Body of pancreas (tissue), 4 donors: ENCODE data around the gene SELENOV. TPM values are rescaled to one million over a fixed set of nuclear protein-coding genes. Genes with fewer than 3 reads are reported as not detected.

ENCODE experiments used
- ATAC-seq: fragments of 150-250 bp; one replicate; pipeline ENCODE4 v1.9.1; 2016
- DNase-seq, 4 donors: peaks; one replicate each; pipeline ENCODE4 v3.0.0-alpha.2; 2019
- H3K27ac ChIP-seq, 4 donors: fragments of 200-600 bp; sonication (generic); 1 replicate in 3 of 4; 2 replicates in 1 of 4; pipeline versions ENCODE4 v1.5.1 to v1.6.1; 2016 to 2019; ENCODE audit warnings: mild to moderate bottlenecking in 1 of 4, mixed read lengths in 1 of 4, moderate library complexity in 1 of 4
- H3K27me3 ChIP-seq, 2 donors: fragments of 200-600 bp; sonication (generic); one replicate each; pipeline ENCODE4 v1.6.0; 2016; ENCODE audit warnings: mild to moderate bottlenecking in 1 of 2
- H3K36me3 ChIP-seq, 2 donors: fragments of 200-600 bp; sonication (generic); replicated peaks in 1 of 2; 2 replicates each; pipeline ENCODE4 v1.5.1; 2016; ENCODE audit warnings: low read depth in 2 of 2; ENCODE audit not compliant: insufficient read depth in 1 of 2
- H3K4me1 ChIP-seq: fragments of 200-600 bp; sonication (generic); one replicate; pipeline ENCODE4 v1.6.0; 2016
- H3K4me3 ChIP-seq, 2 donors: fragments of 200-600 bp; sonication (generic); 1 replicate in 1 of 2; 2 replicates in 1 of 2; pipeline ENCODE4 v1.5.1; 2016 to 2019
- H3K9me3 ChIP-seq, 3 donors: fragments of 200-600 bp; sonication (generic); 1 replicate in 2 of 3; 2 replicates in 1 of 3; pipeline ENCODE4 v1.5.1; 2016
- POLR2A ChIP-seq, 3 donors: fragments of 450-650 bp; IDR thresholded peaks; one replicate each; pipeline ENCODE4 v1.6.1; 2016; ENCODE audit warnings: antibody characterized with exemption in 3 of 3, mild to moderate bottlenecking in 2 of 3
- WGBS, 2 donors: methylation state at CpG; one replicate each; pipeline ENCODE4 v1.1.5; 2017; 5-methylcytosine and 5-hydroxymethylcytosine counted together
- intact Hi-C: fragments of 100-400 bp; cut with DNase I; formaldehyde crosslinking; loops from one replicate; pipeline ENCODE4 v1.15.1; 2023
- total RNA-seq, 2 donors: library from RNA; depleted of rRNA; stranded (reverse); fragments of >200 nt; gene quantifications; one replicate each; pipeline ENCODE4 v1.1.0, GENCODE V29; 2016
- TF ChIP-seq, protein P1 (sequence below), 7 experiments: fragments of 450-650 bp in 4 of 7; fragments of 200-600 bp in 3 of 7; sonication (generic) in 3 of 7; IDR thresholded peaks; one replicate each; pipeline ENCODE4 v1.5.1; 2016 to 2019; ENCODE audit warnings: antibody characterized with exemption in 7 of 7

Gene SELENOV
- total RNA-seq, 2 donors from 2014 or later = not detected

DNA sequence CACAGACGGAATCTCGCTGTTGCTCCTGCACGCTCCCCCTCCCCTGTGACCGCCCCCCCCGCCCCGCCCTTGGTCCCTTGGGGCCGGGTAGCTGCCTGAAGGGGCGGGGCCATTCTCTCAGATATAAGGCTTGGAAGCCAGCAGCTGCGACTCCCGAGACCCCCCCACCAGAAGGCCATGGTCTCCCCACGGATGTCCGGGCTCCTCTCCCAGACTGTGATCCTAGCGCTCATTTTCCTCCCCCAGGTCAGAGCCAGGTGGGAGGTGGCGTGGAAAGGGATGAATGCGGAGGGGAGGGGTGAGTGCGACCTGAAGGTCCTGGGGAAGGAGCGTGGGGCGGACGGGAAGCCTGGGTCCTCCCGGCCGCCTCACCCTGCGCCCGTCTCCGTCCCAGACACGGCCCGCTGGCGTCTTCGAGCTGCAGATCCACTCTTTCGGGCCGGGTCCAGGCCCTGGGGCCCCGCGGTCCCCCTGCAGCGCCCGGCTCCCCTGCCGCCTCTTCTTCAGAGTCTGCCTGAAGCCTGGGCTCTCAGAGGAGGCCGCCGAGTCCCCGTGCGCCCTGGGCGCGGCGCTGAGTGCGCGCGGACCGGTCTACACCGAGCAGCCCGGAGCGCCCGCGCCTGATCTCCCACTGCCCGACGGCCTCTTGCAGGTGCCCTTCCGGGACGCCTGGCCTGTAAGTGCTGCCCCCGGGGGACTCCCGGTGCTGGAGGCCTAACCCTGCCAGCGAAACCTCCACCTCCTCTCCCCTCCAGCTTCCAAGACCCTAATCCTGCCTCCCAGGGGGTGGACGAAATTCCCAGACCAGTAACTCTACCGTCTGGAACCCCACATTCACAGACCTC, 15.9 kb upstream of the SELENOV start, which contains the start of gene DLL3:
Gene DLL3, plus strand, starts transcription at position 150 of the 845 bp plus-strand sequence. Its CDS starts 28 bp downstream, at position 178.
- WGBS, 2 donors = 2 to 3% methylated on average over 7 to 56 of the region's 60 CpGs
- DNase-seq = no peak
- no peak for TF ChIP-seq POLR2A (IDR thresholded peaks at IDR 0.05)
- TF ChIP-seq, protein P1, sequence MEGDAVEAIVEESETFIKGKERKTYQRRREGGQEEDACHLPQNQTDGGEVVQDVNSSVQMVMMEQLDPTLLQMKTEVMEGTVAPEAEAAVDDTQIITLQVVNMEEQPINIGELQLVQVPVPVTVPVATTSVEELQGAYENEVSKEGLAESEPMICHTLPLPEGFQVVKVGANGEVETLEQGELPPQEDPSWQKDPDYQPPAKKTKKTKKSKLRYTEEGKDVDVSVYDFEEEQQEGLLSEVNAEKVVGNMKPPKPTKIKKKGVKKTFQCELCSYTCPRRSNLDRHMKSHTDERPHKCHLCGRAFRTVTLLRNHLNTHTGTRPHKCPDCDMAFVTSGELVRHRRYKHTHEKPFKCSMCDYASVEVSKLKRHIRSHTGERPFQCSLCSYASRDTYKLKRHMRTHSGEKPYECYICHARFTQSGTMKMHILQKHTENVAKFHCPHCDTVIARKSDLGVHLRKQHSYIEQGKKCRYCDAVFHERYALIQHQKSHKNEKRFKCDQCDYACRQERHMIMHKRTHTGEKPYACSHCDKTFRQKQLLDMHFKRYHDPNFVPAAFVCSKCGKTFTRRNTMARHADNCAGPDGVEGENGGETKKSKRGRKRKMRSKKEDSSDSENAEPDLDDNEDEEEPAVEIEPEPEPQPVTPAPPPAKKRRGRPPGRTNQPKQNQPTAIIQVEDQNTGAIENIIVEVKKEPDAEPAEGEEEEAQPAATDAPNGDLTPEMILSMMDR (IDR thresholded peaks at IDR 0.05) = no peak
- intact Hi-C loops = no loop called here
- no peaks in the 10 kb centered on the region for H3K9me3 ChIP-seq
- peaks cover 0 to 9% of the 10 kb centered on the region in 2 donors for H3K27me3 ChIP-seq
- no peak within 1 kb of the TSS for H3K27ac ChIP-seq
- peaks cover 27% of the 10 kb centered on the region for H3K4me1 ChIP-seq
- no peaks in the 10 kb centered on the region for H3K36me3 ChIP-seq
- no peak for ATAC-seq
- no peak within 1 kb of the TSS for H3K4me3 ChIP-seq

DNA sequence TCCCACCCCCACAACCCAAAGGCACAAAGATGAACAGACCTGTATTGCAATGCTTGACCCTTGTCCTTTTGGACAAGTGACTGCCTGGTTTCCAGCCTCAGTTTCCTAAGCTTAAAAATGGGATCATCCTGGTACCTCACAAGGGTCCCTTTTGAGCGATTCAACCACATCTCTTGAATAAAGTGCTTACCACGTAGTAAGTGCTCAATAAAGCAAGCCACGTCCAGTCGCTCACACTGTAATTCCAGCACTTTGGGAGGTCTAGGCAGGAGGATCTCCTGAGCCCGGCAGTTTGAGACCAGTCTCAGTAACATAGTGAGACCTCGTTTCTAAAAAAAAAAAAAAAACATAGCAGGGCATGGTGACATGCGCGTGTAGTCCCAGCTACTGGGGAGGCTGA, 15.0 kb upstream of the SELENOV start:
- Histone ChIP-seq H3K27me3 (peaks cover 0 to 9% of the 10 kb centered on the region in 2 donors), H3K36me3 (no peaks in the 10 kb centered on the region), H3K27ac (no peak overlapping the region), H3K4me3 (no peak overlapping the region), H3K4me1 (peaks cover 27% of the 10 kb centered on the region), H3K9me3 (no peaks in the 10 kb centered on the region)
- DNase-seq (no peak), ATAC-seq (no peak)
- intact Hi-C loops = no loop called here
- WGBS, 2 donors = 78 to 79% methylated on average over 8 of the region's 8 CpGs
- no peak for TF ChIP-seq POLR2A (IDR thresholded peaks at IDR 0.05)
- TF ChIP-seq, protein P1 (IDR thresholded peaks at IDR 0.05) = no peak

DNA sequence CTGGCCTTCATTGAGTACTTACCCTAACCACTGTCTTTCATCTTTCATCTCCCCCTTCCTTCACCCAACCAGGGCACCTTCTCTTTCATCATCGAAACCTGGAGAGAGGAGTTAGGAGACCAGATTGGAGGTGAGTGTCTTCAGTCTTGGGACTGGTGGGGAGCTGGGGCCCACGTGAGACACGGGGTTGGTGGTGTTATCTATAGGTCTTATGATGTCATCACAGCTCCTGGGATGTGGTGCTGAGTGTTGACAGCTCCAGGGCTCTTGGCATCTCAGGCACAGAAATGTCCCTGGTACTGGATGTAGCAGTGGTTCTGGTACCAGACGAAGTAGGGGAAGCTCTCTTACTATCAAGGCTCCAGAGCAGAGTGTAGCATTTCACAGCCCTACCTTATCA, 14.4 kb upstream of the SELENOV start:
- WGBS, 2 donors = 40 to 41% methylated on average over 4 of the region's 4 CpGs
- no peaks in the 10 kb centered on the region for H3K9me3 ChIP-seq
- peaks cover 0 to 9% of the 10 kb centered on the region in 2 donors for H3K27me3 ChIP-seq
- intact Hi-C loops = no loop called here
- no peaks in the 10 kb centered on the region for H3K36me3 ChIP-seq
- TF ChIP-seq POLR2A (IDR thresholded peaks at IDR 0.05) = no peak
- TF ChIP-seq, protein P1 (IDR thresholded peaks at IDR 0.05) = no peak
- peaks cover 27% of the 10 kb centered on the region for H3K4me1 ChIP-seq
- no peak overlapping the region for H3K4me3 ChIP-seq
- no peak overlapping the region for H3K27ac ChIP-seq
- DNase-seq = no peak
- ATAC-seq = no peak

DNA sequence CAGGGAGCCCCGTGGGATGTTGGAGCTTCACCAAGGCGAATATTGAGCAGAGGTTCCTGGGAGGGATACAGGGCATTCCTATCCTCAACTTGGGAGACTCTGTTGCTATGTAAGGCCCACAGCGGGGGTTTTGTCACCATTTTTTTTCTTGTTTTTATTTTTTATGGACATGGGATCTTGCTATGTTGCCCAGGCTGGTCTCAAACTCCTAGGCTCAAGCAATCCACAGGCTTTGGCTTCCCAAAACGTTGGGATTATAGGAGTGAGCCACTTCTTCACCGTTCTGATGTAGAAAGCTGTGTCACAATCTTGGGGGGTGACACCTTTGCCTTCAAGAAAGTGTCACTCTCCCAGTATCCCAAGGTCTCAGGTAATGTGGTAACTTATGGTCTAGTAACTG, 13.6 kb upstream of the SELENOV start:
- 61 to 70% methylated on average over 5 of the region's 5 CpGs for WGBS, 2 donors
- TF ChIP-seq, protein P1 (IDR thresholded peaks at IDR 0.05) = no peak
- no peak for TF ChIP-seq POLR2A (IDR thresholded peaks at IDR 0.05)
- Histone ChIP-seq H3K4me1 (peaks cover 27% of the 10 kb centered on the region), H3K36me3 (no peaks in the 10 kb centered on the region), H3K27ac (no peak overlapping the region), H3K27me3 (peaks cover 0 to 9% of the 10 kb centered on the region in 2 donors), H3K9me3 (no peaks in the 10 kb centered on the region), H3K4me3 (no peak overlapping the region)
- intact Hi-C loops = no loop called here
- ATAC-seq (no peak), DNase-seq (no peak)
